Fibroblast of skin of back (primary cell): ENCODE data around the gene PDE6G.

Experiments
- DNase-seq: peaks from one replicate; pipeline ENCODE4 v3.0.0-alpha.2; 2013

The PDE6G gene

DNA sequence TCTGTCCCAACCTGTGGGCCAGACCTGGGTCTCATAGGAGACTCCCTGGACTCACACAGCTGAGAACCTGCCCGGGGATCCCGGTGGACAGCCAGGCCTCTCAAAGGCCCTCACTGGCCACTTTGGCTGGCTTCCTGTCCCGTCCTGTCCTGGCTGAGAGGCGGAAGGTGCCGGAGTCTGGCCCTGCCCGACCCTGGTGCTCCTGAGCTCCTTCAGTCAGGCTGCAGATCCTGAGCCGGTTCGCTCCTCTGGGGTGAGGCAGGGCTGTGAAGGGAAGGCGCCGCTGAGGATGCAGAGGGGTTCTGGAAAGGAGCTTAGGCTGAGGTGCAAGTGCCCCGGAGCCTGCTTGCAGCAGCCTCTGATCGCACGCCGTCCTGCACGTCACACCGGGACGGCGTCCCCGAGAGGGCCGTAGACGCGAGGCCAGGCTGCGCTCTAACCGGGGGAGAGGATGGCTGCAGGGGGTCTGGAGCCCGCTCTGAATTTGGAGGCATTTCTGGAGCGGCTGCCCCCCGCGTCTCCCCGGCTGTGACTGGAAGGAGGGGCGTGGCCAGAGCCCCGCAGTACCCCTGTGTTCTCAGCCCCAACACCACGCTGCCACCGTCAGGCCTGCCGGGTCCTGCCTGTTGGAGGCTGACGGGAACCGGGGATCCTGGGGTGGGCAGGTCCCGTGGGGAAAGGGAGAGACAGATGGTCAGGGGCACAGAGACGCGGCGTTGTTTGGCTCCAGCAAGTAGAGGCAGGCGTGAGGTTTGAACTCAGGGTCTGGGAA, 31.6 kb upstream of the PDE6G start:
- DNase-seq, result no peak

DNA sequence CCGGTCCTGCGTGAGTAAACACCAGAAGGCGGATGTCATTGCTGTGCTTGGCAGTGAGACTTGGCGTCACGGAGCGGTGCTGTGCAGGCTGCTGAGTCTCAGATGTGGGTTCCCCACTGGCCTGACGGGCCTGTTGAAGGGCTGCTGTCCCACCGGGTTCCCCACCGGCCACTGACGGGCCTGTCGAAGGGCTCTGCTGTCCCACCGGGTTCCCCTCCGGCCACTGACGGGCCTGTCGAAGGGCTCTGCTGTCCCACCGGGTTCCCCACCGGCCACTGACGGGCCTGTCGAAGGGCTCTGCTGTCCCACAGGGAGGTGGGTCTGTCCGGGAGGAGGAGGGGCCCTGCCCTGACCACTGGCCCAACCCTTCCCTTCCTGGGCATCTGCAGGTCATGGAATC, 30.3 kb upstream of the PDE6G start:
- no peak for DNase-seq

GRCh38 chr17:81685108-81685507, 28.8 kb upstream of the PDE6G start:
- DNase-seq, result peak; percentile 73

DNA sequence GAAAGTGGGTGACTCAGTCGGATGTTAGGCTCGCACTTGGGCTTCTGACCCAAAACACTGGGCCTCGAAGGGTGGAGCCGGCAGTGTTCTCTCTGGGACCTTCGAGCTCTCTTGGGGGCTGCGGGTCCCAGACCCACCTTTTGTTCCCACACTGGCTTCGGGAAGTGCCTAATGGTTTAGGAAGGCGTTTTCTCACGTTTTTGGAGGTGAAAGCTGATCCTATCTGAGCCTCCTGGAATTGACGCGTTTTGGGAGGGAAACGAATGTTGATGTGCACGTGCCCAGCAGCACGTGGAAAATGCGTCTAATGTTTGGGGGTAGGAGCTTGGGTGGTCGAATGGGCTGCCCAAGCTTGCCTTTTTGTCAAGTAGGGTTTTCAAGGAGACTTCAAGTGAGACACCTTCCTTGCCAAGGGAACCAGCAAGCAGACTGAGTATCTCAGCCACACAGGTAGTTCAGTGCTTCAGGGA, 28.1 kb upstream of the PDE6G start:
- DNase-seq, result peak; percentile 85

- DNase-seq, result peak; percentile 99
Observed at GRCh38 chr17:81683584-81684441, 27.5 kb upstream of the PDE6G start, which contains the start of the genes ARL16 and HGS. Gene ARL16 (minus strand): TSS chr17:81683797. CDS start chr17:81683753, 44 bp downstream. Gene HGS (plus strand): TSS chr17:81684011. CDS start chr17:81684067, 56 bp downstream.

DNA sequence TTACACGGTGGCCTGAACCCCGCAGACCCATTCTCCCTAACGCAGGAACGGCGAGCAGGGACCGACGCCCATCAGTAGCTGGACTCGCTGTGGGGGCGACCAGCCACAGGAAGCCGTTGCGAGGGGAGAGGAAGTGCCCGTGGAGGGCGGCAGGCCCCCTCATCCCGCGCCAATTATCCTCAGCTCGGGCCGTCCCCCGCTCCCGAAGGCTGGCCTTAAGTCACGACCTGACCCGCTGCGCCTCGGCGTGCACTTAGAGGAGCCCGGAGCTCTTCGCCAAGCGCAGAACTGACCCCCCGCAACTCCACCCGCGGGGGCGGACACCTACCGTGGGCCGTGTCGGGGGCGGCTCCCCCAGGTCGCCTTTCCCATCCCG, 26.9 kb upstream of the PDE6G start:
- DNase-seq, result no peak

- peak; percentile 9 for DNase-seq
Observed at GRCh38 chr17:81682565-81683207, 26.3 kb upstream of the PDE6G start.

- DNase-seq, result no peak
Observed at GRCh38 chr17:81681672-81682071, 25.3 kb upstream of the PDE6G start.

DNA sequence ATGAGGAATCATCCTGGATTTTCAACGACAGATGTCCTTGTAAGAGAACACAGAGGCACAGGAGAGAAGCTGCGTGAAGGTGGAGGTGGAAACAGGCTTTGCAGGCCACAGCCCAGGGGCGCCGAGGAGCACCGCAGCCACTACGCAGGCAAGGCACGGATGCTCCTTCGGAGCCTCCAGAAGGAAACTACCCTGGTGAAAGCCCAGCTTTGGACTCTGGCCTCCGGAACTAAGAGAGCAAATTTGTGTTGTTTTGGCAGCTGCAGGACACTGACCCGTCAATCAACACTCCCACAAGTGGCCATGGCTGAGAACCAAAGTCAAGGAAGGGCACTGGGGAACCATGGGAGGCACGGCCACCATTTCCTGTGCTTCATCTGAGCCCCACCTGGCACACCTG, 23.8 kb upstream of the PDE6G start:
- DNase-seq, result no peak

- DNase-seq, result no peak
Observed at GRCh38 chr17:81676906-81677305, 20.6 kb upstream of the PDE6G start.

DNA sequence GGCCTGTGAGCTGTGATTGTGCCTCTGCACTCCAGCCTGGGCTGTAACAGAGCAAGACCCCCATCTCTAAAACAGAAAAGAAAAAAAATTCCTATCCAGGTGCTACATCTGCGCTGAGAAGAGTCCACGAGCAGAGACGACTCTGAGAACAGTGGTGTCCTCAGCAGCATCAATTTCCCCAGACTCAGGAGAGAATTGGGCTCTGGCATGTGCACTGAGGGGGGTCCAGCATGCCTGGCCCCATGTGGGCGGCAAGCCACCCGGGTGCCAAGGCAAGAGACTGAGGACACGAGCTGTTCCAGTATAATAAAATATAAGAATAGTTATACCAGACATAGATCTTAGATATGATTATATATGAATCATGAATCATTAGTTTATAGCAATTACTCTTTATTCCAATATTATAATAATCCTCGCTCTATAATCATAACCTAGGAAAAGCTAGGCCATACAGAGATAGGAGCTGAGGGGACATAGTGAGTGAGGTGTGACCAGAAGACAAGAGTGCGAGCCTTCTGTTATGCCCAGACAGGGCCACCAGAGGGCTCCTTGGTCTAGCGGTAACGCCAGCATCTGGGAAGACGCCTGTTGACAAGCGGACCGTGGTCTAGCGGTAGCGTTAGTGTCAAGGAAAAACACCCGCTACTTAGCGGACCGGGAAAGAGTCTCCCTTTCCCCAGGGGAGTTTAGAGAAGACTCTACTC, 19.3 kb upstream of the PDE6G start:
- DNase-seq, result peak; percentile 35

GRCh38 chr17:81673561-81674258, 17.4 kb upstream of the PDE6G start:
- no peak for DNase-seq

DNA sequence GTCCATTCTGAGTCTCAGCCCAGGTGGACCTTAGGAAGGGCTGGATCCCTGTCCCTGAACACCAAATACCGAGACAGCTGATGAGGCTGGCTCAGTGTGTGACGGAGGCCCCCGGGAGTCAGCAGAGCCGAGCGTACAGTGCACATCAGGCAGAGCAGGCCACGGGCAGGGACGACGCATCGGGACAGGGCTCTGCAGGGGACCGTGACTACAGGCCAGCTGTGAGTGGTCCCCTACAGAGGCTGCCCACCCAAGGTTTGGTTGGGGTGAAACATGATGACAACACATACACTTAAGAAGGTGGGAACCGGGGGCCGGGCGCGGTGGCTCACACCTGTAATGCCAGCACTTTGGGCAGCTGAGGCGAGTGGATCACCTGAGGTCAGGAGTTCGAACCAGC, 16.6 kb upstream of the PDE6G start:
- DNase-seq, result no peak

DNA sequence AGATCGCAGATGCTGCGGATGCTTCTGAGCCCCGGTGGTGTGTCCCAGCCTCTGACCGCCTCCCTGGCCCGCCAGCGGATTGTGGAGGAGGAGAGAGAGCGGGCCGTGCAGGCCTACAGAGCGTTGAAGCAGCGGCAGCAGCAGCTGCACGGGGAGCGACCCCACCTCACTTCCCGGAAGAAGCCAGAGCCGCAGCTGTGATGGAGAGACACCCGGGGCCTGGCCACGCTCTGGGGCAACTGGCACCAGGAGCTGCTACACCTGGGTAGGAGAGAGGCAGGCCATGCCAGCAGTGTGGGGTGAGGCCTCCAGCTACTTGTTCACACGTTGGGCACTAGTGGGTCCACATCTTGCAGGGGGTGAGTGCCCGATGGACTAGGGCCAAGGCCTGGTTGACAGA, 16.2 kb upstream of the PDE6G start:
- no peak for DNase-seq

GRCh38 chr17:81667754-81668153, 11.4 kb upstream of the PDE6G start:
- DNase-seq, result no peak

DNA sequence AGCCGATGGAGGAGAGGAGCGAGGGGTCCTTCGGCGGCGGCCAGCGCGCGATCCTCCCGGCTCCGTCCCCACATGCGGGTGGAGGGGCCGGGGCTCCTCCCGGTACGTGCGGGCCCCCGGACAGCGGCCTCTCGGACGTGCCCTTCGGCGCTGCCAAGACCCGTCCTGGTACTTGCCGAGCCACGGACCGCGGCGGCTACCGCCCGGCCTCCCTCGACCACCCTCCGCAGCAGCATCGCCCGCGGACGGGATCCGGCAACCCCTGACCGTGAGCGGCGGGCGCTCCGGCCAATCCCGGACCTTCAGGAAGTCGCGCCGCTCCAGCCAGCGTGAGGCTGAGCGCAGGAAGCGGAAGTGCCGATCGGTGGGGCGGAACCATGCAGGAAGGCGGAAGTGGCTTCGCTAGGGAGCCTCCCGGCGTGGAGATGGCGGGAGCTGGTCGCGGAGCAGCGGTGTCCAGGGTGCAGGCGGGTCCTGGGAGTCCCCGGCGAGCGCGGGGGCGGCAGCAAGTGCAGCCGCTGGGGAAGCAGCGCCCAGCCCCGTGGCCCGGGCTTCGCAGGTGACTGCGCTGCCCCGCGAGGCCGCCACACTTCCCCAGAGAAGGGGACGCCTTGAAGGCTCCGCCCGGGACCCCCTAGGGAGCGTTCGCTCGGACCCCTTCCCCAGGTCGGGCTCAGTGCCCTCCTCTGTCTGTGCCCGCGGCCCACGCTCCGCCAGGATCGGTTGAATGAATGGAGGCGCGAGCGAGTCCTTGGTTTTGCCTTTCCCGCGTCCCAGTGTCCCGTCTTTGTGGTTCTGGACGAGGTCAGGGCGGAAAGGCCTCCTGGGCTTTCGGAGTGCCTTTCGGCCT, 10.2 kb upstream of the PDE6G start, which contains the start of the genes CCDC137 and OXLD1:
Gene CCDC137, plus strand, starts transcription at position 396 of the 850 bp plus-strand sequence. Its CDS starts 30 bp downstream, at position 426.
Gene OXLD1, minus strand, starts transcription at position 264 of the 850 bp plus-strand sequence. Its CDS starts 28 bp downstream, at position 236.
- peak; percentile 97 for DNase-seq

GRCh38 chr17:81666092-81666341, 9.7 kb upstream of the PDE6G start:
- DNase-seq, result peak; percentile 43

GRCh38 chr17:81665205-81666091, 9.1 kb upstream of the PDE6G start:
- peak; percentile 29 for DNase-seq

GRCh38 chr17:81664051-81664470, 7.7 kb upstream of the PDE6G start:
- no peak for DNase-seq

DNA sequence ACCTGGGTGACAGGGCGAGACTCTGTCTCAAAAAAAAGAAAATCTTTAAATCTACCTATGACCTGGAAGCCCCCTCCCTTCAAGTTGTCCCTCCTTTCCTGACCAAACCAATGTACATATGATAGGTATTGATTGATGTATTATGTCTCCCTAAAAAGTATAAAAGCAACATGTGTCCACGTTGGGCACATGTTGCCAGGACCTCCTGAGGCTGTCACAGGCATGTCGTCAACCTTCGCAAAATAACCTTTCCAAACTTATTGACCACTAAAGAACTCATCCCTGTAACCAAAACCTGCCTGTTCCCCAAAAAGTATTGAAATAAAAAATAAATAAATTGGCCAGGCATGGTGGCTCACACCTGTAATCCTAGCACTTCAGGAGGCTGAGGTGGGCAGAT, 5.7 kb upstream of the PDE6G start:
- no peak for DNase-seq
